ENCODE data around the gene STARD3. TPM values are rescaled to one million over a fixed set of nuclear protein-coding genes. Genes with fewer than 3 reads are reported as not detected.

The STARD3 gene
- polyA plus RNA-seq, 2 of the 4 experiments (the other 2 are of a cell fraction): 54.6 to 56.0 TPM

GRCh38 chr17:39602533-39603303 is 34.2 kb upstream of the STARD3 start:
- 20% methylated on average over 4 of the region's 4 CpGs for WGBS (ENCODE audit: missing lambda C conversion rate)
- Histone ChIP-seq H3K4me2 (no peak overlapping the region), H3K9me3 (no peaks in the 10 kb centered on the region), H3K4me1 (peaks cover 49% of the 10 kb centered on the region), H3K27ac (no peak overlapping the region), H3K4me3 (no peak overlapping the region)
- CTCF ChIA-PET: interaction anchor here (4.1 to 58.8 kb wide), 2 partner anchors 32 to 54 kb away, joined by 20 to 1581 read pairs; partner anchors contain the start of genes PPP1R1B and STARD3
- FAIRE-seq (no peak), DNase-seq (ENCODE audit: low read depth in 1 of 2, low spot score in 1 of 2) (no peak), ATAC-seq (no peak)
- POLR2A ChIA-PET: no interaction called here
- TF ChIP-seq ZNF302 (CRISPR knock-in tag; IDR thresholded peaks at IDR 0.05) (no peak), CTCF (IDR thresholded peaks at IDR 0.05) (no peak), PHF8 (IDR thresholded peaks at IDR 0.05; ENCODE audit: borderline replicate concordance, low read depth) (no peak), HES2 (IDR thresholded peaks at IDR 0.05) (no peak), TFCP2L1 (CRISPR knock-in tag; IDR thresholded peaks at IDR 0.05) (no peak), BCL3 (IDR thresholded peaks at IDR 0.05) (no peak), NFE2L2 (conservative IDR thresholded peaks at IDR 0.05; ENCODE audit: low read length) (no peak), GATA3 (IDR thresholded peaks at IDR 0.05; ENCODE audit: borderline replicate concordance) (no peak)

GRCh38 chr17:39603304-39604016 is 33.5 kb upstream of the STARD3 start:
- Histone ChIP-seq H3K4me3 (no peak overlapping the region), H3K4me1 (peaks cover 55% of the 10 kb centered on the region), H3K4me2 (no peak overlapping the region), H3K27ac (no peak overlapping the region), H3K9me3 (no peaks in the 10 kb centered on the region)
- DNase-seq (ENCODE audit: low read depth in 1 of 2, low spot score in 1 of 2): no peak
- ATAC-seq: no peak
- WGBS (ENCODE audit: missing lambda C conversion rate): 19% methylated on average over 14 of the region's 14 CpGs
- ChIA-PET POLR2A (no interaction called here), CTCF (interaction anchor here (4.1 to 58.8 kb wide), 2 partner anchors 31 to 55 kb away, joined by 20 to 1581 read pairs; partner anchors contain the start of genes PPP1R1B and STARD3)
- no peak for FAIRE-seq
- no peak for TF ChIP-seq ZC3H11A (IDR thresholded peaks at IDR 0.05)
- TF ChIP-seq HOXB13 (CRISPR knock-in tag; IDR thresholded peaks at IDR 0.05; ENCODE audit: low read depth): no peak

- Histone ChIP-seq H3K4me2 (peak overlapping the region; percentile 92), H3K9me3 (no peaks in the 10 kb centered on the region), H3K4me3 (peak overlapping the region; percentile 30; the same call in 2 of the 3 replicates), H3K27ac (no peak overlapping the region), H3K4me1 (peaks cover 44% of the 10 kb centered on the region)
- ChIA-PET CTCF (interaction anchor here (1.1 to 58.8 kb wide), 6 partner anchors 10 to 111 kb away, joined by 3 to 1581 read pairs (median 10); partner anchors contain the start of genes PPP1R1B and STARD3), POLR2A (interaction anchor here (0.5 to 1.0 kb wide), 3 partner anchors 17 to 283 kb away, joined by 3 to 8 read pairs (median 5); no protein-coding TSS in a partner anchor)
- peak; percentile 27; the same call in 1 of the 2 replicates for TF ChIP-seq RNF2 (IDR thresholded peaks at IDR 0.05; ENCODE audit: borderline replicate concordance, low read depth)
- TF ChIP-seq HOXA7 (CRISPR knock-in tag; IDR thresholded peaks at IDR 0.05): no peak
- ATAC-seq (no peak), FAIRE-seq (no peak), DNase-seq (ENCODE audit: low read depth in 1 of 2, low spot score in 1 of 2) (no peak)
- 23% methylated on average over 22 of the region's 31 CpGs for WGBS (ENCODE audit: missing lambda C conversion rate)
These were observed 31.9 kb upstream of the STARD3 start for GRCh38 chr17:39604911-39605491.
